ENCODE measurements around the gene MRPL40. TPM values are rescaled to one million over a fixed set of nuclear protein-coding genes. Genes with fewer than 3 reads are reported as not detected.

The MRPL40 gene
- total and polyA plus RNA-seq, 2 of the 13 experiments (the other 11 are each of a cell fraction or from before 2014, with no cell fraction given), result 42.7 to 79.7 TPM

DNA sequence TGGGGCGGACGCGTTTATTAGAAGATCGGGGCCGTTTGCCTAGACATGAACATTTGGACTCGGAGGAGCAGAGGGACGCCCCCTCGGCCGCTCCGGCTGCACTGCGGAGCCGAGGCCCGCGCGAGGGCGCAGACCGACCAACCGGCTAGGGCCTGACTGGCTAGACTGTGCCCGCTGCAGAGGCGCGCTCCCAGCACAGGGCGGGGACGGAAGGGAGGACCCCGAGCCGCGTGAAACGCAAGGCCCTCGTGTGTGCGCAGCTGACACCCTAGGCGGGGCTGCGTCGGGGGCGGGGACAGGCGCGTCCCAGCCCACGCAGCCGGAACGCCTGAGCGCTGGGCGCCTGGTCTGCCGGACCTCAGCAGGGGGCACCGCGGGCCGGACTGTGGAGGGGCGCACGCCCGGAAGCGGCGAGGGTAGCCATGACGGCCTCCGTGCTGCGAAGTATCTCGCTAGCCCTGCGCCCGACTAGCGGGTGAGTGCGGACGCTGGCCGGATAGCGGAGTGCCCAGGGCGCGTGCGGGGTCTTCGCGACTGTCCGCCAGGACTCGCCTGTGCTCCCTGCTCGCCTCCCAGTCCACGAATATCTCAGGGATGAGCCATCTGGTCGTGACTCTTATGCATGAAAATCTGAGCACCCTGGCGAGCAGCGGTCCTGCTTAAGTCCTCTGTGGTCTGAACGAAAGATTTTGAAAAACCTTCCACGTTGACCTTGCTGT lies at the start of gene MRPL40 (continued):
- TF ChIP-seq, protein P1, sequence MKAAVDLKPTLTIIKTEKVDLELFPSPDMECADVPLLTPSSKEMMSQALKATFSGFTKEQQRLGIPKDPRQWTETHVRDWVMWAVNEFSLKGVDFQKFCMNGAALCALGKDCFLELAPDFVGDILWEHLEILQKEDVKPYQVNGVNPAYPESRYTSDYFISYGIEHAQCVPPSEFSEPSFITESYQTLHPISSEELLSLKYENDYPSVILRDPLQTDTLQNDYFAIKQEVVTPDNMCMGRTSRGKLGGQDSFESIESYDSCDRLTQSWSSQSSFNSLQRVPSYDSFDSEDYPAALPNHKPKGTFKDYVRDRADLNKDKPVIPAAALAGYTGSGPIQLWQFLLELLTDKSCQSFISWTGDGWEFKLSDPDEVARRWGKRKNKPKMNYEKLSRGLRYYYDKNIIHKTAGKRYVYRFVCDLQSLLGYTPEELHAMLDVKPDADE (CRISPR knock-in tag; IDR thresholded peaks at IDR 0.05), result no peak
- TF ChIP-seq GATAD2A (CRISPR knock-in tag; IDR thresholded peaks at IDR 0.05) (peak; percentile 73), ESRRA (CRISPR knock-in tag; IDR thresholded peaks at IDR 0.05; ENCODE audit: low read depth) (peak; percentile 85), ZSCAN21 (CRISPR knock-in tag; IDR thresholded peaks at IDR 0.05; ENCODE audit: borderline replicate concordance) (peak; percentile 91), KDM1A (CRISPR knock-in tag; IDR thresholded peaks at IDR 0.05) (no peak), PAX8 (CRISPR knock-in tag; IDR thresholded peaks at IDR 0.05; ENCODE audit: borderline replicate concordance) (no peak), RORA (CRISPR knock-in tag; IDR thresholded peaks at IDR 0.05) (no peak), BORCS8-MEF2B (CRISPR knock-in tag; IDR thresholded peaks at IDR 0.05) (peak; percentile 94), ZNF510 (CRISPR knock-in tag; IDR thresholded peaks at IDR 0.05; ENCODE audit: low read depth) (no peak), CBX1 (IDR thresholded peaks at IDR 0.05; ENCODE audit: low read depth) (peak; percentile 99), POLR2A (IDR thresholded peaks at IDR 0.05; ENCODE audit: insufficient read depth in 1 of 2, low read depth in 2 of 2, low read length in 2 of 2) (peak; percentile 93 to 96), SP1 (IDR thresholded peaks at IDR 0.05) (no peak), SP1 (CRISPR knock-in tag; IDR thresholded peaks at IDR 0.05) (peak; percentile 100)
- TF ChIP-seq, protein P2, sequence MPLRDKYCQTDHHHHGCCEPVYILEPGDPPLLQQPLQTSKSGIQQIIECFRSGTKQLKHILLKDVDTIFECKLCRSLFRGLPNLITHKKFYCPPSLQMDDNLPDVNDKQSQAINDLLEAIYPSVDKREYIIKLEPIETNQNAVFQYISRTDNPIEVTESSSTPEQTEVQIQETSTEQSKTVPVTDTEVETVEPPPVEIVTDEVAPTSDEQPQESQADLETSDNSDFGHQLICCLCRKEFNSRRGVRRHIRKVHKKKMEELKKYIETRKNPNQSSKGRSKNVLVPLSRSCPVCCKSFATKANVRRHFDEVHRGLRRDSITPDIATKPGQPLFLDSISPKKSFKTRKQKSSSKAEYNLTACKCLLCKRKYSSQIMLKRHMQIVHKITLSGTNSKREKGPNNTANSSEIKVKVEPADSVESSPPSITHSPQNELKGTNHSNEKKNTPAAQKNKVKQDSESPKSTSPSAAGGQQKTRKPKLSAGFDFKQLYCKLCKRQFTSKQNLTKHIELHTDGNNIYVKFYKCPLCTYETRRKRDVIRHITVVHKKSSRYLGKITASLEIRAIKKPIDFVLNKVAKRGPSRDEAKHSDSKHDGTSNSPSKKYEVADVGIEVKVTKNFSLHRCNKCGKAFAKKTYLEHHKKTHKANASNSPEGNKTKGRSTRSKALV (CRISPR knock-in tag; IDR thresholded peaks at IDR 0.05), result peak; percentile 88
- TF ChIP-seq, protein P3, sequence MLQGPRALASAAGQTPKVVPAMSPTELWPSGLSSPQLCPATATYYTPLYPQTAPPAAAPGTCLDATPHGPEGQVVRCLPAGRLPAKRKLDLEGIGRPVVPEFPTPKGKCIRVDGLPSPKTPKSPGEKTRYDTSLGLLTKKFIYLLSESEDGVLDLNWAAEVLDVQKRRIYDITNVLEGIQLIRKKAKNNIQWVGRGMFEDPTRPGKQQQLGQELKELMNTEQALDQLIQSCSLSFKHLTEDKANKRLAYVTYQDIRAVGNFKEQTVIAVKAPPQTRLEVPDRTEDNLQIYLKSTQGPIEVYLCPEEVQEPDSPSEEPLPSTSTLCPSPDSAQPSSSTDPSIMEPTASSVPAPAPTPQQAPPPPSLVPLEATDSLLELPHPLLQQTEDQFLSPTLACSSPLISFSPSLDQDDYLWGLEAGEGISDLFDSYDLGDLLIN (CRISPR knock-in tag; IDR thresholded peaks at IDR 0.05; ENCODE audit: borderline replicate concordance), result no peak; the same call in 1 of the 2 replicates
- TF ChIP-seq, protein P4, sequence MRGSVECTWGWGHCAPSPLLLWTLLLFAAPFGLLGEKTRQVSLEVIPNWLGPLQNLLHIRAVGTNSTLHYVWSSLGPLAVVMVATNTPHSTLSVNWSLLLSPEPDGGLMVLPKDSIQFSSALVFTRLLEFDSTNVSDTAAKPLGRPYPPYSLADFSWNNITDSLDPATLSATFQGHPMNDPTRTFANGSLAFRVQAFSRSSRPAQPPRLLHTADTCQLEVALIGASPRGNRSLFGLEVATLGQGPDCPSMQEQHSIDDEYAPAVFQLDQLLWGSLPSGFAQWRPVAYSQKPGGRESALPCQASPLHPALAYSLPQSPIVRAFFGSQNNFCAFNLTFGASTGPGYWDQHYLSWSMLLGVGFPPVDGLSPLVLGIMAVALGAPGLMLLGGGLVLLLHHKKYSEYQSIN (CRISPR knock-in tag; IDR thresholded peaks at IDR 0.05; ENCODE audit: borderline replicate concordance), result no peak
- TF ChIP-seq, protein P5, sequence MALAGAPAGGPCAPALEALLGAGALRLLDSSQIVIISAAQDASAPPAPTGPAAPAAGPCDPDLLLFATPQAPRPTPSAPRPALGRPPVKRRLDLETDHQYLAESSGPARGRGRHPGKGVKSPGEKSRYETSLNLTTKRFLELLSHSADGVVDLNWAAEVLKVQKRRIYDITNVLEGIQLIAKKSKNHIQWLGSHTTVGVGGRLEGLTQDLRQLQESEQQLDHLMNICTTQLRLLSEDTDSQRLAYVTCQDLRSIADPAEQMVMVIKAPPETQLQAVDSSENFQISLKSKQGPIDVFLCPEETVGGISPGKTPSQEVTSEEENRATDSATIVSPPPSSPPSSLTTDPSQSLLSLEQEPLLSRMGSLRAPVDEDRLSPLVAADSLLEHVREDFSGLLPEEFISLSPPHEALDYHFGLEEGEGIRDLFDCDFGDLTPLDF (CRISPR knock-in tag; IDR thresholded peaks at IDR 0.05), result no peak
- TF ChIP-seq, protein P6, sequence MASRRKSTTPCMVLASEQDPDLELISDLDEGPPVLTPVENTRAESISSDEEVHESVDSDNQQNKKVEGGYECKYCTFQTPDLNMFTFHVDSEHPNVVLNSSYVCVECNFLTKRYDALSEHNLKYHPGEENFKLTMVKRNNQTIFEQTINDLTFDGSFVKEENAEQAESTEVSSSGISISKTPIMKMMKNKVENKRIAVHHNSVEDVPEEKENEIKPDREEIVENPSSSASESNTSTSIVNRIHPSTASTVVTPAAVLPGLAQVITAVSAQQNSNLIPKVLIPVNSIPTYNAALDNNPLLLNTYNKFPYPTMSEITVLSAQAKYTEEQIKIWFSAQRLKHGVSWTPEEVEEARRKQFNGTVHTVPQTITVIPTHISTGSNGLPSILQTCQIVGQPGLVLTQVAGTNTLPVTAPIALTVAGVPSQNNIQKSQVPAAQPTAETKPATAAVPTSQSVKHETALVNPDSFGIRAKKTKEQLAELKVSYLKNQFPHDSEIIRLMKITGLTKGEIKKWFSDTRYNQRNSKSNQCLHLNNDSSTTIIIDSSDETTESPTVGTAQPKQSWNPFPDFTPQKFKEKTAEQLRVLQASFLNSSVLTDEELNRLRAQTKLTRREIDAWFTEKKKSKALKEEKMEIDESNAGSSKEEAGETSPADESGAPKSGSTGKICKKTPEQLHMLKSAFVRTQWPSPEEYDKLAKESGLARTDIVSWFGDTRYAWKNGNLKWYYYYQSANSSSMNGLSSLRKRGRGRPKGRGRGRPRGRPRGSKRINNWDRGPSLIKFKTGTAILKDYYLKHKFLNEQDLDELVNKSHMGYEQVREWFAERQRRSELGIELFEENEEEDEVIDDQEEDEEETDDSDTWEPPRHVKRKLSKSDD (CRISPR knock-in tag; IDR thresholded peaks at IDR 0.05; ENCODE audit: low read depth), result peak; percentile 97
